GOT3 (cell line): ENCODE results near the gene RAB22A.
"Not testable (repeated sequence)": the region's sequence is repeated elsewhere in the genome, so short reads cannot be mapped to it uniquely, and the experiment has no call there.

Experiments
- DNase-seq: peaks from one replicate; lab custom pipeline; 2025; ENCODE audit warnings: mixed read lengths; lab: John Stamatoyannopoulos, UW

RAB22A gene

DNA sequence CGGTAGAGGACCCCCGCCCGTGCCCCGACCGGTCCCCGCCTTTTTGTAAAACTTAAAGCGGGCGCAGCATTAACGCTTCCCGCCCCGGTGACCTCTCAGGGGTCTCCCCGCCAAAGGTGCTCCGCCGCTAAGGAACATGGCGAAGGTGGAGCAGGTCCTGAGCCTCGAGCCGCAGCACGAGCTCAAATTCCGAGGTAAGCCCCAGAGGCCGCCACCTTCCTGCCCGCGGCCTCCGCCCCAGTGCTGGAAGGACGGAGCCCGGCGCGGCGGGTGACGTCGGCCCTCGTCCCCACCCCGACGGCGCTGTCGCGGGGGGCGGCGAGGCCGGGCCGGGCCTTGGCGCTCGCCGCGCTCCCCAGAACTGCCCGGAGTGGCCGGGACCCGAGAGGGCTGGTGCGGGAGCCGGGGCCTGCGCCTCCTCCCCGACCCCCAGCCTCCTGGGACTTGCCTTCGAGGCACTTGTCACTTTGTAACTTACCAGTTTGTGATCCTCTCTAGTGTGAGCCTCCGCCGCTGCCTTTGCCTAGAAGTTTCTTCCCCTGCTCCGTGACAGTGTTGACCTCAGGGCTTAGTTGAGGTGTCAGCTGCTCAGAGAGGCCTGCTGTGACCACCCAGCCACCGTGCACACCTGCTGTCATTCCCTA, 79.9 kb downstream of the RAB22A start:
- DNase-seq: no peak

GRCh38 chr20:58389968-58390658, 80.6 kb downstream of the RAB22A start:
- DNase-seq: no peak

DNA sequence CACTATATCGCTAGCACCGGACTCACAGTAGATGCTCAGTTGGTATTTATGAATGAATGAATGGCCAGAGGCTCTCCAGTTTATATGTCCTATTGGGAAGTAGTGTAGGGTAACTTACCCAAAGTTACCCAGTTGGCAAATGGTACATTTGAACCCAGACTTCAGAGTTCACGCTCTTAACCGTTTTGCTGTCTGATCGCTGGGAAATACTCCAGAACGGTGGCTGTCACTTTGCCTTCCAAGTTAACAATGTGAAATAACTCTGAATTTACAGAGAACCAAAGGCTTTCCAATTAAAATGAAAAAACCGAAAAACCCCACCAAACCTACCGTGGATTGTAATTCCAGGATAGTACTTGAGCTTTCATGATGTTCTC, 81.1 kb downstream of the RAB22A start:
- no peak for DNase-seq

GRCh38 chr20:58392286-58392685, 82.8 kb downstream of the RAB22A start:
- no peak for DNase-seq

GRCh38 chr20:58393299-58393698, 83.8 kb downstream of the RAB22A start:
- DNase-seq: no peak

- DNase-seq: no peak
These were observed 85.3 kb downstream of the RAB22A start for GRCh38 chr20:58394801-58395200.

DNA sequence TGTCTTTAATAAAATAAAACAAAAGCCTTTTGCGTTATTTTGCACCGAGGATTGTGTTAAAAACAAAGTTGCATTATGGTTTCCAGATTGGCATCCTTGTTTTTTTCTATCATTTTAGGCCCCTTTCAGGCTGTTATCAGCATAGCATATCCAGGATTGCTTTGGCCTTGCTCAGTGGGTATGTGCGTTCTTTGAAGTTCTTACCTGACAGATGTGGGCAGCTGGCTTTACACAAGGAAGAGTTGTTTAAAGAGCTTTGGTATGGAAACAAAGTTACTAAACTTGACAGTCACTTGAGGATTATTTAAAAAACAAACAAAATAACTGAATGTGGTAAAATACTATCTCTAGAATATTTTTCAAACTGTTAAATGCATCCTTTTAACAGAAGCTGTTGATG, 86.1 kb downstream of the RAB22A start:
- DNase-seq: no peak

DNA sequence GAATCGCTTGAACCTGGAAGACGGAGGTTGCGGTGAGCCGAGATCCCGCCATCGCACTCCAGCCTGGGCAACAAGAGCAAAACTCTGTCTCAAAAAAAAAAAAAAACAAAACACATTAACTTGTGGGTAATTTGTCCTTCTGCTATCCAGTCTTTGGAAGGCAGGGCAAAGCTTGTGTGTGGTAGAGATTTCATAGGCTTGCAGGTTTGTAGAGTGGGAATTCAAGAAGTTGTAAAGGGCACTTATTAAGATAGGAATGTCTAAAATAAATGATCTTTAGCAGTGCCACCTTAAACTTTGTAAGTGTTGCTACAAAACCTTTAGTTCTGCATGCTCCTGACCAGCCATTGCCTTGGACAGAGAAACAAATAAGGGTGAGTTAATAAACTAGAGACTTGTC, 87.9 kb downstream of the RAB22A start:
- DNase-seq: no peak

DNA sequence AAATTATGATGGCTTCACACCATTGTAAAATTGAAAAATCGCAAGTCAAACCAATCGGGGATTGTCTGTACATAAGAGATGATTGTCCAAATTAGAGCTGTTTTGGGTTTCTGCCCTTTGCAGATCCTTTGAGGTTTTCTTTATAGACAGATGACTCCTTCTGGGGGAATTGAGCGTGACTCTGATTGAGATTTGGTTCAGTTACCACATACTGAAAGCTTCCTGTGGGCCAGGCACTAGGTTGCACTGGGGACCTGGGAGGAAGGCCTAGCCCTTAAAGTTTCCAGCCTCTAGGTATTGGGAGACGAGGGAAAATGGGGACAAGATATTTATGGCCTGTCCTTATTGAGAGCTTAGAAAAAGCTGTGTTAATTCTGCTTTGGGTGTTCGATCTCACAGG, 88.7 kb downstream of the RAB22A start:
- DNase-seq: no peak

DNA sequence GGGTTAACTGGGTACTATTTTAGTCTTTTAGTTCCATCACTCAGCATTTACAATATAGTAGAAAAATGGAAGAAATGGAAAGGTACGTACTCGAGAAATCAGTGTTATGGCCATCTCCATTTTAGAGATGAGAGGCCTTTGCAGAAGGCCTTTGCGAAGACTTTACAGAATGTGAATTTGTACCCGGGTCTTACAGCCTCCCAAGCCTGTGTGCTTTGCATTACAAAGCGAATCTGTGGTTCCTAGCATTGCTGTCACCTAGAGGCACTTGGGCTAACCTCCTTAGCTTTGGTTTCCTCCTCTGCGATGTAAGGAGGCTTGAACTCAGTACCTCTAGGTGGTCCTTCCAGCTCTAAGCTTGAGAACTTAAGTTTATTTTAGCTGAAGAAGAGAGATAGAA, 90.4 kb downstream of the RAB22A start:
- no peak for DNase-seq

GRCh38 chr20:58401162-58401561, 91.6 kb downstream of the RAB22A start:
- DNase-seq: no peak

DNA sequence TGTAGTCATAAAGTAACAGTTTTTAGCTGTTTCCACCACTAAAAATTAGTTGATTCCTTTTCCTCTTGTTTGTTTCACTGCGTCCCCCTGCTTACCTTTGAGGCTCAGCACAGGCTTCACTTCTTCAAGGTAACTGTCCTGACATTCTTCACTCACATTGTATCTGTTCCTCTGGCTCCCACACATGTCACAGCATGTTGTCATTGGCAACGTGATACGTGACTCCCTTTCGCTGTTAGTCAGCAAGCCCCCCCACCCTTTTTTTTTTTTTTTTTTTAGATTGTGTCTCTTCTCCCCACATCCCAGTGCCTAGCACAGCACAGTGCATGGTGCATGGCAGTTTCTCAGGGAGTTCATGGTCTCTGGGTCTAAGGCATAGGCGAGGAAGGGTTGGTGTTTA, 92.8 kb downstream of the RAB22A start:
- DNase-seq: no peak

DNA sequence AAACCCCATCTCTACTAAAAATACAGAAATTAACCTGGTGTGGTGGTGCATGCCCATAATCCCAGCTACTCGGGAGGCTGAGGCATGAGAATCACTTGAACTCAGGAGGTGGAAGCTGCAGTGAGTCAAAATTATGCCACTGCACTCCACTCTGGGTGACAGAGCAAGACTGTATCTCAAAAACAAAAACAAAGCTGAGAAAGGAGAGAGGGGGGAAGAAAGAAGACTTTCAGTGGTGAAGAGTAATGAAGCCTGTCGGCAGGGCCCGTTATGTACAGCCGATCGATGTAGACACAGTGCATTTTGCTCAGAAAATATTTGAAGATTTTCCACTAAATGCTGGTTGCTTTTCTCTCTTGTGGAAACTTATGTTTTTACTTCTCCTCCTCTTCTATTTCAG, 93.3 kb downstream of the RAB22A start:
- DNase-seq: no peak

DNA sequence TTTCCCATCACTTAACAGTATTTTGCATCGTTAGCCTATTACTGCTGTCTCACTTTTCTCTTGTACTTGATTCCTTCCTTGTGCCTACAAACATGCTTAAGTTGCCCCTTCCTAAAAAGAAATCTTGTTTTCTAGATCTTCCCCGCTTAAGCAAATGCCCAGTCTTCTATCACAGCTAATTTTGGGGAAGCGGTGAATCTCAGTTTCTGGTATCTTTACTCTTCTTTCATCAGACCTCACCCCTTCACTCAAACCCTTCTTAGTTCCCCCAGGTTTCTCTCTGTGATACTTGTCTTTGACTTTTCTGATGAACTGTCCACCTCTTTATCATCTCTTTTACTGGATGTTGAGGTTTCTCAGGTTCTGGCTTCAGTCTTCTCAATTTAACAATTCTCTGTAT, 93.8 kb downstream of the RAB22A start:
- no peak for DNase-seq

- no peak for DNase-seq
These were observed 96.2 kb downstream of the RAB22A start for GRCh38 chr20:58405504-58406291.

DNA sequence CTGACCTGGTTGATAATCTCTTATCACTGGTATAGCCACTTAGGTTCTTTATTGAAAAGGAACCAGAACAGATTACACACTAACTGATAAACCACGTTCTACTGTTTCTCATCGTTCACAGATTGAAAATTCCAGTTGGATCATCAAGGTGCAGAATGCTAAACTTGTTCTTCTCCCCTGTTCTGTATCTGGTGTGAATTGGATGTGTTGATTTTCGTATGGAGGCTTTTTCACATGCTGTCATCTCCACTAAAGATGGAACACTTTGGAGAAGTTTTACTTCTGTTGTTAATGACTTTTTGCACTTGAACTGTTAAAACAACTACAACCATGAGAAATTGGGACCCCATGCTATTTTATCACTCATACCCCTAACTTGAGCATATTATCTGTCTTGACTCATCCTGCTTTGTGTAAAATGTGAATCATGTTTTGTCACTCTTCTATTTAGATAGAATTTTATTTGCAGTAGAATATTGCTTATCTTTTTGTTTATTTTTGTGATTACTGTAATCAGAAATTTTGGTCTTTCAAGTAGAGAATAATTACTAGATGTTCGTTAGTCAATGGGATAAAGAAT, 97.0 kb downstream of the RAB22A start:
- no peak for DNase-seq

DNA sequence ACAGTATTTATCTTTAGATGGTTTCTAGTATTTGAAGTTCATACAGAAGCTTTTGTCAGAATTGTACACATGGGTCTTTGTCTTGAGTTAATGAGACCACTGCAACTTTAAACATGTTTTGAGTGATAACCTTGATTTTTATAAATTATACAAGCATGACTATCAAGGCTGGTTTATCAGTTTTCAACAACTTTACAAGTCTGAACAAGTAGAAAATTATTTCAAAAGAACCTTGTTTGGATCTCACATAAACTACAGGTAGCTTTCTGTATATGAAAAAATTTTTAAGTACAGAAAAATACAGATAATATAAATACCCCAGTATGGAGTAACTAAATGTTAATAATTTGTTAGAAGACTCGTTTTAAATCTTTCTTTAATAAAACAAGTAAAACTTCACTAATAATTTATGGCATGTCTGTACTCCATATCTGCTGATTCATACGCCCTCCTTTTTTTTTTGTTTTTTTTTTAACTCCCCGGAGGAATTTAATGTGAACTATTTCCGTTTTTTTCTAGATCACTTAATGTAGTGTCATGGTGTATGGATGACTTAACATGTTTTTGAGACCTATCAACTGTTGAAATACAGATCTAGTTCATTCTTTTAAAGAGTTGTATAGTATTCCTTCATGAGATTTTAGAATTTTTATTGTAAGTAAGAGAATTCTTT, 97.8 kb downstream of the RAB22A start:
- DNase-seq: no peak

GRCh38 chr20:58407966-58408557, 98.5 kb downstream of the RAB22A start:
- no peak for DNase-seq

GRCh38 chr20:58408603-58409246, 99.2 kb downstream of the RAB22A start:
- DNase-seq: no peak

GRCh38 chr20:58414216-58414615, 104.7 kb downstream of the RAB22A start:
- DNase-seq: not testable (repeated sequence)

DNA sequence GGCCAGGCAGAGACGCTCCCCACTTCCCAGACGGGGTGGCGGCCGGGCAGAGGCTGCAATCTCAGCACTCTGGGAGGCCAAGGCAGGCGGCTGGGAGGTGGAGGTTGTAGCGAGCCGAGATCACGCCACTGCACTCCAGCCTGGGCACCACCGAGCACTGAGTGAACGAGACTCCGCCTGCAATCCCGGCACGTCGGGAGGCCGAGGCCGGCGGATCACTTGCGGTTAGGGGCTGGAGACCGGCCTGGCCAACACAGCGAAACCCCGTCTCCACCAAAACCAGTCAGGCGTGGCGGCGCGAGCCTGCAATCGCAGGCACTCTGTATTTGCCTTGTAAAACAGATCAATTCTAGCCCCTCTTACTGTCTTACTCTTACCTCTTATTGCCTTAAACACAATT, 105.3 kb downstream of the RAB22A start:
- not testable (repeated sequence) for DNase-seq
